Progenitor cell of endocrine pancreas (in vitro differentiated cells): ENCODE measurements around the gene PUM1. TPM values are rescaled to one million over a fixed set of nuclear protein-coding genes. Genes with fewer than 3 reads are reported as not detected.
"Not testable (repeated sequence)": the region's sequence is repeated elsewhere in the genome, so short reads cannot be mapped to it uniquely, and the experiment has no call there.

Source experiments
- DNase-seq: peaks from one replicate; pipeline ENCODE4 v3.0.0; 2021; ENCODE audit warnings: low spot score; ENCODE audit not compliant: unreplicated experiment
- H3K27ac Mint-ChIP-seq: 2 replicates; pipeline ENCODE4 v1.8.0; 2021; ENCODE audit warnings: mild to moderate bottlenecking, moderate library complexity, mixed read lengths
- H3K27me3 Mint-ChIP-seq: 2 replicates; pipeline ENCODE4 v1.8.0; 2021; ENCODE audit warnings: mixed read lengths
- H3K36me3 Mint-ChIP-seq: 2 replicates; pipeline ENCODE4 v1.8.0; 2022; ENCODE audit warnings: mixed read lengths; ENCODE audit not compliant: insufficient read depth
- H3K4me1 Mint-ChIP-seq: 2 replicates; pipeline ENCODE4 v1.8.0; 2021; ENCODE audit warnings: low read depth, mixed read lengths
- H3K4me3 Mint-ChIP-seq: 2 replicates; pipeline ENCODE4 v1.8.0; 2021; ENCODE audit warnings: low read depth, mild to moderate bottlenecking, moderate library complexity, mixed read lengths
- H3K9me3 Mint-ChIP-seq: 2 replicates; pipeline ENCODE4 v1.8.0; 2021; ENCODE audit warnings: low read depth, mixed read lengths
- total RNA-seq: library from RNA; stranded (reverse); gene quantifications from 2 replicates; pipeline ENCODE4 v1.2.1, GENCODE V29; 2021
- TF ChIP-seq, protein P1 (sequence below): fragments of 200-600 bp; sonication (generic); IDR thresholded peaks from one replicate; pipeline ENCODE4 v1.5.0; 2021; ENCODE audit warnings: antibody characterized with exemption, mild to moderate bottlenecking; ENCODE audit not compliant: unreplicated experiment

The PUM1 gene
- total RNA-seq, 1 donor from 2014 or later: 249 TPM

DNA sequence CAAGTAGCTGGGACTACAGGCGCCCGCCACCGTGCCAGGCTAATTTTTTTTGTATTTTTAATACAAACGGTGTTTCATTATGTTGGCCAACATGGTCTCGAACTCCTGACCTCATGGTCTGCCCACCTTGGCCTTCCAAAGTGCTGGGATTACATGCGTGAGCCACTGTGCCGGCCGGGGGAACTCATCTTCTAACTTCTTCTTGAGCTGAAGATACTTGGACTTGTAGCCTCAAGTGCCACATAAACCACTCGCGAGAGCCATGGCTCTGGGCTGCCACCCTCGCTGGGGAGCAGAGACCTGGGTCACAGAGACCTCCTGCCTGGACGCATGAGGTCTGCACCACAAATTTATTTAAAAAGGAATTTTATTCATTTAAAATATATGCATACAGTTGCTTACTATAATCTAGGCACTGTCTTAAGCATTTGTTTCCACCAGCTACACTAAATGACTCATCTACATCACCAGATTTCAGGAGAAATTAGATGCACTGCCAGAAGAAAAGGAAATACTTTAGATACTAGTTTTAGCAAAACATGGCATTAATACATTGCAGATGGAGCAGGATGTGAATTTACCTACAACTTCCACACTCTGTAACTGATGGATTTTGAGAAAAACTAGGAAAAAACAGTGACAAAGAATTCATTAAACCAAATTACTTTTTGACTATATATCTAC is 29.9 kb upstream of the PUM1 start:
- Mint-ChIP-seq H3K9me3 (no peaks in the 10 kb centered on the region), H3K36me3 (no peaks in the 10 kb centered on the region), H3K4me1 (peaks cover 6% of the 10 kb centered on the region), H3K27ac (no peak overlapping the region), H3K27me3 (no peaks in the 10 kb centered on the region), H3K4me3 (no peak overlapping the region)
- no peak for DNase-seq
- TF ChIP-seq, protein P1, sequence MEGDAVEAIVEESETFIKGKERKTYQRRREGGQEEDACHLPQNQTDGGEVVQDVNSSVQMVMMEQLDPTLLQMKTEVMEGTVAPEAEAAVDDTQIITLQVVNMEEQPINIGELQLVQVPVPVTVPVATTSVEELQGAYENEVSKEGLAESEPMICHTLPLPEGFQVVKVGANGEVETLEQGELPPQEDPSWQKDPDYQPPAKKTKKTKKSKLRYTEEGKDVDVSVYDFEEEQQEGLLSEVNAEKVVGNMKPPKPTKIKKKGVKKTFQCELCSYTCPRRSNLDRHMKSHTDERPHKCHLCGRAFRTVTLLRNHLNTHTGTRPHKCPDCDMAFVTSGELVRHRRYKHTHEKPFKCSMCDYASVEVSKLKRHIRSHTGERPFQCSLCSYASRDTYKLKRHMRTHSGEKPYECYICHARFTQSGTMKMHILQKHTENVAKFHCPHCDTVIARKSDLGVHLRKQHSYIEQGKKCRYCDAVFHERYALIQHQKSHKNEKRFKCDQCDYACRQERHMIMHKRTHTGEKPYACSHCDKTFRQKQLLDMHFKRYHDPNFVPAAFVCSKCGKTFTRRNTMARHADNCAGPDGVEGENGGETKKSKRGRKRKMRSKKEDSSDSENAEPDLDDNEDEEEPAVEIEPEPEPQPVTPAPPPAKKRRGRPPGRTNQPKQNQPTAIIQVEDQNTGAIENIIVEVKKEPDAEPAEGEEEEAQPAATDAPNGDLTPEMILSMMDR: no peak

- H3K27me3 Mint-ChIP-seq, DNase-seq, H3K36me3 Mint-ChIP-seq, H3K4me1 Mint-ChIP-seq, H3K27ac Mint-ChIP-seq, H3K4me3 Mint-ChIP-seq, H3K9me3 Mint-ChIP-seq: not testable (repeated sequence)
Observed at GRCh38 chr1:31088081-31088480, 22.6 kb upstream of the PUM1 start.

DNA sequence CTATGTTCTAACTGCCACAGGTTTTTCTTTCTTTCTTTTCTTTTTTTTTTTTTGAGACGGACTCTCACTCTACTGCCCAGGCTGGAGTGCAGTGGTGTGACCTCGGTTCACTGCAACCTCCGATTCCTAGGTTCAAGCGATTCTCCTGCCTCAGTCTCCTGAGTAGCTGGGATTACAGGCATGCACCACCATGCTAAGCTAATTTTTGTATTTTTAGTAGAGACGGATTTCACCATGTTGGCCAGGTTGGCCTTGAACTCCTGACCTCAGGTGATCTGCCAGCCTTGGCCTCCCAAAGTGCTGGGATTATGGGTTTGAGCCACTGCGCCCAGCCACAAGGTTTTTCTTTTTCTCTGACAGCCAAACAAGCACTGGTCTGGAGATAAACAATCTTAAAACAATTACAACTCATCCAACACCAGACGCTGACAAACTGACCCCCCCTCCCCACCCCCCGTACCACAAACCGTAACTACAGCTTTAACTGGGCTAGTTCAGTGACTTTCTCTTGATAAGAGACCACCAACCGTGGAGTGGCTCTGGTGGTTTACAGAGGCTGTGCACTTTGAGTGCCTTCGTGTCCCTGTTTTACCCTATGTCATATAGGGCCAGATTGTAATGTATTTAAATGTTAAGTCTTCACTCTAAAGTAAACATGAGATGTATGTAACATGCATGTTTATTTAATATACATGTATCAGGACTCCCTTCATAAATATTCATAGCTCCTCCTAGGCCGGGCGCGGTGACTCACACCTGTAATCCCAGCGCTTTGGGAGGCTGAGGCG is 19.5 kb upstream of the PUM1 start:
- DNase-seq: no peak
- Mint-ChIP-seq H3K9me3 (no peaks in the 10 kb centered on the region), H3K4me3 (no peak overlapping the region), H3K27ac (no peak overlapping the region), H3K4me1 (no peaks in the 10 kb centered on the region), H3K27me3 (no peaks in the 10 kb centered on the region), H3K36me3 (no peaks in the 10 kb centered on the region)
- TF ChIP-seq, protein P1: no peak

GRCh38 chr1:31082385-31082784 is 16.9 kb upstream of the PUM1 start:
- Mint-ChIP-seq H3K4me1 (no peaks in the 10 kb centered on the region), H3K36me3 (no peaks in the 10 kb centered on the region), H3K27me3 (no peaks in the 10 kb centered on the region), H3K9me3 (no peaks in the 10 kb centered on the region), H3K27ac (no peak overlapping the region), H3K4me3 (no peak overlapping the region)
- TF ChIP-seq, protein P1: no peak
- DNase-seq: no peak

- Mint-ChIP-seq H3K36me3 (no peaks in the 10 kb centered on the region), H3K4me1 (peaks cover 5% of the 10 kb centered on the region), H3K27ac (no peak overlapping the region), H3K27me3 (no peaks in the 10 kb centered on the region), H3K4me3 (no peak overlapping the region), H3K9me3 (no peaks in the 10 kb centered on the region)
- TF ChIP-seq, protein P1: no peak
- DNase-seq: no peak
Observed at GRCh38 chr1:31073044-31073443, 7.5 kb upstream of the PUM1 start.

GRCh38 chr1:31072304-31072746 is 6.8 kb upstream of the PUM1 start:
- Mint-ChIP-seq H3K9me3 (no peaks in the 10 kb centered on the region), H3K4me3 (no peak overlapping the region), H3K27me3 (no peaks in the 10 kb centered on the region), H3K4me1 (peaks cover 5% of the 10 kb centered on the region), H3K36me3 (no peaks in the 10 kb centered on the region), H3K27ac (no peak overlapping the region)
- TF ChIP-seq, protein P1: no peak
- no peak for DNase-seq
